K562 (cell line): ENCODE measurements around the gene CDCP2. TPM values are rescaled to one million over a fixed set of nuclear protein-coding genes. Genes with fewer than 3 reads are reported as not detected.

Experiments used
- BRF2 ChIP-seq: IDR thresholded peaks from 3 replicates; pipeline ENCODE4 v1.6.1; 2011; ENCODE audit warnings: borderline replicate concordance, mild to moderate bottlenecking; ENCODE audit not compliant: insufficient read length, insufficient read depth
- GABPB1 ChIP-seq: sonication (generic); formaldehyde crosslinking; IDR thresholded peaks from 2 replicates; pipeline ENCODE4 v1.8.0; 2022; ENCODE audit warnings: mild to moderate bottlenecking, missing genetic modification reagents
- HDAC2 ChIP-seq: fragments of 450-650 bp; IDR thresholded peaks from 2 replicates; pipeline ENCODE4 v1.6.1; 2016; ENCODE audit warnings: mild to moderate bottlenecking
- NFYB ChIP-seq: IDR thresholded peaks from 2 replicates; pipeline ENCODE4 v1.6.1; 2011; ENCODE audit warnings: mild to moderate bottlenecking, moderate library complexity; ENCODE audit not compliant: insufficient read length; ENCODE audit errors: extremely low read depth
- SAP30 ChIP-seq: fragments of 200-600 bp; sonication (generic); IDR thresholded peaks from 2 replicates; pipeline ENCODE4 v1.6.1; 2012; ENCODE audit warnings: borderline replicate concordance, low read depth, mild to moderate bottlenecking, moderate library complexity, low read length, control low read depth, inconsistent platforms; ENCODE audit not compliant: insufficient read depth, poor library complexity, severe bottlenecking
- TOE1 ChIP-seq, 2 experiments: fragments of 450-650 bp in 1 of 2; sonication (generic) in 1 of 2; formaldehyde crosslinking in 1 of 2; IDR thresholded peaks; 2 replicates each; pipeline versions ENCODE4 v1.7.1 to v1.8.0; 2016 to 2022; ENCODE audit warnings: borderline replicate concordance in 2 of 2, mild to moderate bottlenecking in 2 of 2, antibody characterized with exemption in 1 of 2, inconsistent platforms in 1 of 2, low read depth in 1 of 2, missing genetic modification reagents in 1 of 2, moderate library complexity in 1 of 2
- ZBTB1 ChIP-seq: sonication (generic); formaldehyde crosslinking; IDR thresholded peaks from 2 replicates; pipeline ENCODE4 v1.8.1; 2023; ENCODE audit warnings: missing genetic modification reagents, low read depth, mild to moderate bottlenecking, borderline replicate concordance
- ZSCAN29 ChIP-seq: fragments of 450-650 bp; IDR thresholded peaks from 2 replicates; pipeline ENCODE4 v1.6.1; 2017
- polyA plus RNA-seq, 8 experiments: library from polyadenylated mRNA; depleted of rRNA in 4 of 8; stranded (reverse) in 5 of 8; unstranded in 3 of 8; fragments of >200 nt; fragmentation: Nextera tagmentation in 2 of 8; fragmentation: Illumina TruSeq in 1 of 8; extraction: Ambion mirVana in 2 of 8; extraction: Trizol in 1 of 8; gene quantifications; 2 replicates each; pipeline versions ENCODE4 v1.2.1 to v1.2.3, GENCODE V29; 2011 to 2014; ENCODE audit warnings: inconsistent platforms in 1 of 8, missing spikeins in 1 of 8
- total RNA-seq, 7 experiments: library from RNA; depleted of rRNA in 6 of 7; stranded (reverse); fragments of >200 nt in 6 of 7; fragmentation: Illumina TruSeq in 2 of 7; extraction: Trizol in 2 of 7; gene quantifications; 2 replicates each; pipeline versions ENCODE4 v1.2.1 to v1.2.3, GENCODE V29; 2011 to 2021; ENCODE audit warnings: low replicate concordance in 1 of 7

CDCP2 gene
- total and polyA plus RNA-seq, 9 of the 15 experiments (the other 6 are each of a cell fraction or from before 2014, with no cell fraction given) = not detected

GRCh38 chr1:54200519-54200997, 47.8 kb upstream of the CDCP2 start (continued):
- no peak for TF ChIP-seq BRF2
- TF ChIP-seq TOE1 (IDR thresholded peaks at IDR 0.05; ENCODE audit: borderline replicate concordance) = no peak
- peak; percentile 84; the same call in 1 of the 2 replicates for TF ChIP-seq TOE1 (CRISPR knock-in tag; IDR thresholded peaks at IDR 0.05; ENCODE audit: borderline replicate concordance, low read depth)
- no peak for TF ChIP-seq SAP30
- TF ChIP-seq HDAC2 = 0 out of 2 replicates have a peak, but pooled peaks have one; percentile 12
- TF ChIP-seq ZBTB1 = peak; percentile 45; the same call in 1 of the 2 replicates
- TF ChIP-seq GABPB1 (CRISPR knock-in tag) = peak; percentile 0; the same call in 1 of the 2 replicates
- TF ChIP-seq ZSCAN29 = 0 out of 2 replicates have a peak, but pooled peaks have one; percentile 3
- no peak for TF ChIP-seq NFYB
